Measurements from ENCODE around the gene PADI6. TPM values are rescaled to one million over a fixed set of nuclear protein-coding genes. Genes with fewer than 3 reads are reported as not detected.

Gene PADI6
- total and polyA plus RNA-seq, 9 of the 15 experiments (the other 6 are each of a cell fraction or from before 2014, with no cell fraction given): not detected

DNA sequence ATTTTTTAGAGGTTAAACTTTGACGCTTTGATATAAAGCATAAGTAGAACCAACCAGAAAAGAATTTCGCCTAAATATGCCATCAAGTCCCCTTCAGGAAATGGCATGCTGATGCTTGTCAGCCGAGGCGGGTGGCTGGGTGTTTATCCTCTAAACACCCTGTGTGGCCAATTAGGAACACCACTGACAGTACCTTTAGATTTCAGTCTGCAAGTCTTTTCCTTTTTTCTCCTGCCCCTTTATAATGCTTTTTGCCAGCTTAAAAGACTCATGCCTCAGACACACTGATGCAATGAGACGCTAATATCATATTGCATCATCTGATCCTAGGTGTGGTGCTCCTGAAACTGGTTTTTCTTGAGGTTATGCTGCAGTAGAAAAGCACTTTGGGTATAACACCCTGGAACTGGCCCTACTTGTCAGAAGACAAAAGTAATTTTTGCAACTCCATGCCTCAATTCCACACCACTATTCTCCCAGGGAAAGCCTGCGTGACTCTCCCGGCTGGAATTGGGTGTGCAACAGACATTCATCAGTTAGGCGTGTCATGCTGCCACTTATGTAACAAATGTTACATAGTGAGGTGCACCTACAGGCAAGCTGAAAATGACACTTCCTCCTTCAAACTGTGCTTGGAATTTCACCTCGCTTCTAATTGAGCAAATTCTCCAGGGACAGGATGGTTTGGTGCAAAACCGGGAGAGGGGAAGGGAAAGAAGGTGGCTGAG lies 69.4 kb downstream of the PADI6 start (continued):
- TF ChIP-seq HDAC8 (tag; IDR thresholded peaks at IDR 0.05) (no peak), ZNF644 (tag; IDR thresholded peaks at IDR 0.05; ENCODE audit: low read depth) (peak; percentile 23; the same call in 1 of the 2 replicates), ELF2 (CRISPR knock-in tag; IDR thresholded peaks at IDR 0.05) (0 out of 2 replicates have a peak, but pooled peaks have one; percentile 8), ZNF24 (IDR thresholded peaks at IDR 0.05) (peak; percentile 52), ATF1 (CRISPR knock-in tag; IDR thresholded peaks at IDR 0.05) (no peak), ATF1 (tag; IDR thresholded peaks at IDR 0.05) (peak; percentile 56), HNRNPUL1 (IDR thresholded peaks at IDR 0.05; ENCODE audit: low read length) (no peak), BDP1 (IDR thresholded peaks at IDR 0.05; ENCODE audit: insufficient read depth, insufficient read length) (no peak), ATF7 (IDR thresholded peaks at IDR 0.05) (peak; percentile 97), POLR2AphosphoS2 (IDR thresholded peaks at IDR 0.05; ENCODE audit: low read length) (no peak; the same call in 1 of the 2 replicates), POLR3A (IDR thresholded peaks at IDR 0.05; ENCODE audit: borderline replicate concordance, extremely low read depth, insufficient read depth, insufficient read length) (no peak), NFIC (IDR thresholded peaks at IDR 0.05) (no peak), BHLHE40 (IDR thresholded peaks at IDR 0.05; ENCODE audit: low read length) (peak; percentile 28; the same call in 1 of the 2 replicates), ZSCAN32 (CRISPR knock-in tag; IDR thresholded peaks at IDR 0.05) (peak; percentile 96), FOSL1 (tag; conservative IDR thresholded peaks at IDR 0.05) (peak; percentile 48), RNF2 (IDR thresholded peaks at IDR 0.05) (0 out of 2 replicates have a peak, but pooled peaks have one; percentile 42), ZNF41 (CRISPR knock-in tag; conservative IDR thresholded peaks at IDR 0.05) (0 out of 2 replicates have a peak, but pooled peaks have one; percentile 40), HDAC3 (IDR thresholded peaks at IDR 0.05; ENCODE audit: borderline replicate concordance, partially characterized antibody) (peak; percentile 48)
- TF ChIP-seq, protein P1, sequence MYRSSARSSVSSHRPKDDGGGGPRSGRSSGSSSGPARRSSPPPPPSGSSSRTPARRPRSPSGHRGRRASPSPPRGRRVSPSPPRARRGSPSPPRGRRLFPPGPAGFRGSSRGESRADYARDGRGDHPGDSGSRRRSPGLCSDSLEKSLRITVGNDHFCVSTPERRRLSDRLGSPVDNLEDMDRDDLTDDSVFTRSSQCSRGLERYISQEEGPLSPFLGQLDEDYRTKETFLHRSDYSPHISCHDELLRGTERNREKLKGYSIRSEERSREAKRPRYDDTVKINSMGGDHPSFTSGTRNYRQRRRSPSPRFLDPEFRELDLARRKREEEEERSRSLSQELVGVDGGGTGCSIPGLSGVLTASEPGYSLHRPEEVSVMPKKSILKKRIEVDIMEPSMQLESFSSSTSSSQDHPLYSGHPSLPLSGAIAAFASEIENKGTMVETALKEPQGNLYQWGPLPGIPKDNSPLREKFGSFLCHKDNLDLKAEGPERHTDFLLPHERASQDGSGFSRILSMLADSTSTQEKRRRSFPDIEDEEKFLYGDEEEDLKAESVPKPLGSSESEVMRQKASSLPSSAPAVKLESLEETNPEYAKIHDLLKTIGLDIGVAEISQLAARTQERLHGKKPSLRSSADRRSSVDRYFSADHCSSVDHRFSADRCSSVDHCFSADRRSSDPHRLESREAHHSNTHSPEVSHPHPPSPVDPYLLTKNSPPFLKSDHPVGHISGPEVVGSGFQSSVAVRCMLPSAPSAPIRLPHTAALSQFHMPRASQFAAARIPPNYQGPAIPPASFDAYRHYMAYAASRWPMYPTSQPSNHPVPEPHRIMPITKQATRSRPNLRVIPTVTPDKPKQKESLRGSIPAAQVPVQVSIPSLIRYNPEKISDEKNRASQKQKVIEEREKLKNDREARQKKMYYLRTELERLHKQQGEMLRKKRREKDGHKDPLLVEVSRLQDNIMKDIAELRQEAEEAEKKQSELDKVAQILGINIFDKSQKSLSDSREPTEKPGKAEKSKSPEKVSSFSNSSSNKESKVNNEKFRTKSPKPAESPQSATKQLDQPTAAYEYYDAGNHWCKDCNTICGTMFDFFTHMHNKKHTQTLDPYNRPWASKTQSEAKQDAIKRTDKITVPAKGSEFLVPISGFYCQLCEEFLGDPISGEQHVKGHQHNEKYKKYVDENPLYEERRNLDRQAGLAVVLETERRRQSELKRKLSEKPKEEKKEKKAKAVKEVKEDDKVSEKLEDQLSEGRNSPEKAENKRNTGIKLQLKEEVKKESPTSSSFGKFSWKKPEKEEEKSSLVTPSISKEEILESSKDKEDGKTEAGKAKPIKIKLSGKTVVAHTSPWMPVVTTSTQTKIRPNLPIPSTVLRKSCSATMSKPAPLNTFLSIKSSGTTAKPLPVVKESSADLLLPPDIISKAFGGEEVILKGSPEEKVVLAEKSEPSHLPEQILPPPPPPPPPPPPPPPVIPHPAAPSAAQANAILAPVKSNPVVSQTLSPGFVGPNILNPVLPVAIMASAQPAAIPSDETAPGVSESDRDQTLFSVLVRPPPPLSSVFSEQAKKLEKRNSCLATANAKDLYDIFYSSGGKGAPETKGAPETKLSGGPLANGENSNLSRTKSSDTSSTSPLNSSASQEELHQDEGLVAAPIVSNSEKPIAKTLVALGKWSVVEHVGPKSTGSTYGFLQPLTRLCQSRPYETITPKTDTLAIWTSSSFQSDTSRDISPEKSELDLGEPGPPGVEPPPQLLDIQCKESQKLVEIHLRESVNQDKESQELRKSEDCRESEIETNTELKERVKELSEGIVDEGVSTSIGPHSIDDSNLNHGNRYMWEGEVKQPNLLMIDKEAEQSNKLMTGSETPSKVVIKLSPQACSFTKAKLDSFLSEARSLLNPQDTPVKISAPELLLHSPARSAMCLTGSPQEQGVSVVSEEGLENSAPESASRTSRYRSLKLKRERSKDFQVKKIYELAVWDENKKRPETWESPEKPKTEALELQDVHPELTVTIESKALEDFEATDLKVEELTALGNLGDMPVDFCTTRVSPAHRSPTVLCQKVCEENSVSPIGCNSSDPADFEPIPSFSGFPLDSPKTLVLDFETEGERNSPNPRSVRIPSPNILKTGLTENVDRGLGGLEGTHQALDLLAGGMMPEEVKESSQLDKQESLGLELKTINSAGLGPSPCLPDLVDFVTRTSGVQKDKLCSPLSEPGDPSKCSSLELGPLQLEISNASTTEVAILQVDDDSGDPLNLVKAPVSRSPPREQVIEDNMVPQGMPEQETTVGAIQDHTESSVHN (IDR thresholded peaks at IDR 0.05; ENCODE audit: borderline replicate concordance in 1 of 2, low read depth in 1 of 2): peak in 1 of 2 experiments; percentile 92; a peak in 2 of 4 replicates
- TF ChIP-seq, protein P2, sequence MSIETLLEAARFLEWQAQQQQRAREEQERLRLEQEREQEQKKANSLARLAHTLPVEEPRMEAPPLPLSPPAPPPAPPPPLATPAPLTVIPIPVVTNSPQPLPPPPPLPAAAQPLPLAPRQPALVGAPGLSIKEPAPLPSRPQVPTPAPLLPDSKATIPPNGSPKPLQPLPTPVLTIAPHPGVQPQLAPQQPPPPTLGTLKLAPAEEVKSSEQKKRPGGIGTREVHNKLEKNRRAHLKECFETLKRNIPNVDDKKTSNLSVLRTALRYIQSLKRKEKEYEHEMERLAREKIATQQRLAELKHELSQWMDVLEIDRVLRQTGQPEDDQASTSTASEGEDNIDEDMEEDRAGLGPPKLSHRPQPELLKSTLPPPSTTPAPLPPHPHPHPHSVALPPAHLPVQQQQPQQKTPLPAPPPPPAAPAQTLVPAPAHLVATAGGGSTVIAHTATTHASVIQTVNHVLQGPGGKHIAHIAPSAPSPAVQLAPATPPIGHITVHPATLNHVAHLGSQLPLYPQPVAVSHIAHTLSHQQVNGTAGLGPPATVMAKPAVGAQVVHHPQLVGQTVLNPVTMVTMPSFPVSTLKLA (conservative IDR thresholded peaks at IDR 0.05): peak; percentile 32 to 40; a peak in 1 of 4 replicates
